GM12891 (cell line): ENCODE results near the gene SVIP.

Experiments used
- DNase-seq: peaks from one replicate; pipeline ENCODE4 v3.0.0; 2011; ENCODE audit warnings: low spot score; ENCODE audit not compliant: insufficient read length
- FAIRE-seq: peaks from 2 replicates; lab custom pipeline; 2011; peaks lifted over from hg19 to GRCh38; lab: Jason Lieb, UNC
- PAX5 ChIP-seq: IDR thresholded peaks from 2 replicates; pipeline ENCODE4 v1.6.1; 2011; ENCODE audit warnings: low read length, moderate library complexity, mild to moderate bottlenecking; ENCODE audit not compliant: insufficient read depth, severe bottlenecking
- POLR2A ChIP-seq: IDR thresholded peaks from 2 replicates; pipeline ENCODE4 v1.6.1; 2011; ENCODE audit warnings: low read depth, low read length, control low read depth
- POLR2AphosphoS5 ChIP-seq: IDR thresholded peaks from 2 replicates; pipeline ENCODE4 v1.6.1; 2011; ENCODE audit warnings: low read depth, low read length, control low read depth
- POU2F2 ChIP-seq: IDR thresholded peaks from 2 replicates; pipeline ENCODE4 v1.6.1; 2011; ENCODE audit warnings: low read depth, mild to moderate bottlenecking, control low read depth, low read length, moderate library complexity
- SPI1 ChIP-seq: IDR thresholded peaks from 2 replicates; pipeline ENCODE4 v1.6.1; 2011; ENCODE audit warnings: low read depth, low read length, control low read depth
- TAF1 ChIP-seq: IDR thresholded peaks from 2 replicates; pipeline ENCODE4 v1.6.1; 2011; ENCODE audit warnings: low read depth, low read length, control low read depth

Gene SVIP

GRCh38 chr11:22780952-22781593, 48.5 kb downstream of the SVIP start:
- FAIRE-seq (peak; percentile 78), DNase-seq (no peak)
- no peak for TF ChIP-seq POLR2AphosphoS5
- peak; percentile 19 for TF ChIP-seq SPI1

- DNase-seq = no peak
- TF ChIP-seq POLR2AphosphoS5 (no peak), PAX5 (no peak), POLR2A (no peak), POU2F2 (no peak), SPI1 (no peak), TAF1 (no peak)
- no peak for FAIRE-seq
Measured at GRCh38 chr11:22779850-22780249, 49.8 kb downstream of the SVIP start.

GRCh38 chr11:22778642-22779041, 51.0 kb downstream of the SVIP start:
- TF ChIP-seq PAX5 (no peak), POLR2AphosphoS5 (no peak), SPI1 (no peak), POU2F2 (no peak), TAF1 (no peak), POLR2A (no peak)
- no peak for FAIRE-seq
- DNase-seq = no peak

- DNase-seq (no peak), FAIRE-seq (no peak)
- TF ChIP-seq SPI1 = no peak
- no peak for TF ChIP-seq TAF1
- no peak for TF ChIP-seq POLR2AphosphoS5
- no peak for TF ChIP-seq PAX5
- no peak for TF ChIP-seq POU2F2
- TF ChIP-seq POLR2A = no peak
Measured at GRCh38 chr11:22775248-22775647, 54.4 kb downstream of the SVIP start.

- FAIRE-seq (peak; percentile 41), DNase-seq (no peak)
- 0 out of 2 replicates have a peak, but pooled peaks have one; percentile 25 for TF ChIP-seq SPI1
- TF ChIP-seq POLR2AphosphoS5 = no peak
Measured at GRCh38 chr11:22774716-22775115, 54.9 kb downstream of the SVIP start.

- DNase-seq (no peak), FAIRE-seq (peak; percentile 28)
- no peak for TF ChIP-seq SPI1
- TF ChIP-seq TAF1 = no peak
- no peak for TF ChIP-seq POU2F2
- TF ChIP-seq PAX5 = no peak
- TF ChIP-seq POLR2AphosphoS5 = no peak
- TF ChIP-seq POLR2A = no peak
Measured at GRCh38 chr11:22769081-22769480, 60.5 kb downstream of the SVIP start.
